RKO (cell line): ENCODE results near the gene HOXB5.

Experiments used
- DNase-seq: peaks from one replicate; pipeline ENCODE4 v3.0.0-alpha.2; 2016; ENCODE audit warnings: low spot score

HOXB5 gene

GRCh38 chr17:48546924-48547807 is 46.4 kb downstream of the HOXB5 start:
- DNase-seq = no peak

- DNase-seq = no peak
Measured at GRCh38 chr17:48546137-48546923, 47.2 kb downstream of the HOXB5 start.

GRCh38 chr17:48545539-48545938 is 48.0 kb downstream of the HOXB5 start:
- DNase-seq = no peak

GRCh38 chr17:48545022-48545375 is 48.6 kb downstream of the HOXB5 start, which contains the start of gene HOXB2:
Gene HOXB2, minus strand, starts transcription at chr17:48545109. Its CDS starts 198 bp downstream, at chr17:48544911.
- DNase-seq = no peak

- peak; percentile 58 for DNase-seq
Measured at GRCh38 chr17:48544349-48545021, 49.1 kb downstream of the HOXB5 start.

GRCh38 chr17:48543854-48544348 is 49.7 kb downstream of the HOXB5 start:
- DNase-seq = no peak

GRCh38 chr17:48543107-48543853 is 50.3 kb downstream of the HOXB5 start:
- DNase-seq = peak; percentile 74

GRCh38 chr17:48542698-48543106 is 50.9 kb downstream of the HOXB5 start:
- DNase-seq = no peak

- peak; percentile 63 for DNase-seq
Measured at GRCh38 chr17:48542114-48542656, 51.4 kb downstream of the HOXB5 start.

GRCh38 chr17:48541577-48542113 is 51.9 kb downstream of the HOXB5 start:
- DNase-seq = peak; percentile 68
